GM12878 (cell line): Measurements from ENCODE around the gene KRIT1. TPM values are rescaled to one million over a fixed set of nuclear protein-coding genes. Genes with fewer than 3 reads are reported as not detected.

Experiments used
- ATAC-seq: fragments of 200-7000 bp; cut with Tn5 transposase; 3 replicates; pipeline ENCODE4 v1.9.1; 2020; ENCODE audit warnings: mild to moderate bottlenecking, moderate library complexity
- BruUV-seq: library from RNA; stranded (reverse); fragments of 400-500 nt; replicated peaks from 2 replicates; lab custom pipeline; 2021; lab: Mats Ljungman, UMichigan
- CTCF ChIA-PET: fragments of 300-600 bp; sonication (Branson Sonifier 250); formaldehyde crosslinking; extraction: SDS; loops from one replicate; lab custom pipeline; 2021; ENCODE audit warnings: inconsistent platforms; lab: Yijun Ruan, JAX
- POLR2A ChIA-PET: fragments of 350-600 bp; formaldehyde crosslinking; extraction: SDS; loops from one replicate; lab custom pipeline; 2021; ENCODE audit warnings: inconsistent platforms; lab: Charles Lee
- RAD21 ChIA-PET: fragments of 300-600 bp; sonication (Branson Sonifier 250); formaldehyde crosslinking; loops from one replicate; lab custom pipeline; 2023; ENCODE audit warnings: antibody characterized with exemption; ENCODE audit not compliant: unreplicated experiment; lab: Charles Lee
- SMC1A ChIA-PET: fragments of 300-600 bp; sonication (Branson Sonifier 250); formaldehyde crosslinking; loops from one replicate; lab custom pipeline; 2023; ENCODE audit not compliant: unreplicated experiment, uncharacterized antibody; lab: Charles Lee
- DNase-seq: peaks from one replicate; pipeline ENCODE4 v3.0.0-alpha.2; 2011; ENCODE audit warnings: low read depth, low spot score
- FAIRE-seq: peaks from 3 replicates; lab custom pipeline; 2011; peaks lifted over from hg19 to GRCh38; lab: Jason Lieb, UNC
- H2AFZ ChIP-seq: 2 replicates; pipeline ENCODE4 v1.6.0; 2011; ENCODE audit warnings: low read depth, low read length, control low read depth; ENCODE audit not compliant: control insufficient read depth
- H3K27ac ChIP-seq: 2 replicates; pipeline ENCODE4 v1.5.1; 2011; ENCODE audit warnings: control low read depth; ENCODE audit not compliant: control insufficient read depth, insufficient read depth
- H3K27me3 ChIP-seq, 2 experiments: replicated peaks in 1 of 2; 2 replicates each; pipeline versions ENCODE4 v1.6.0 to v1.6.1; 2011; ENCODE audit warnings: low read length in 1 of 2; ENCODE audit not compliant: control insufficient read depth in 2 of 2, insufficient read depth in 2 of 2
- H3K36me3 ChIP-seq, 2 experiments: 2 replicates each; pipeline ENCODE4 v1.5.1; 2011; ENCODE audit warnings: low read length in 1 of 2; ENCODE audit not compliant: control insufficient read depth in 2 of 2, insufficient read depth in 2 of 2
- H3K4me1 ChIP-seq: 2 replicates; pipeline ENCODE4 v1.6.1; 2011; ENCODE audit warnings: mild to moderate bottlenecking, low read length, moderate library complexity, mixed read lengths; ENCODE audit not compliant: control insufficient read depth, insufficient read depth
- H3K4me2 ChIP-seq: 2 replicates; pipeline ENCODE4 v1.6.0; 2011; ENCODE audit warnings: control low read depth; ENCODE audit not compliant: control insufficient read depth, insufficient read depth
- H3K4me3 ChIP-seq: fragments of 200-600 bp; sonication (generic); 2 replicates; pipeline ENCODE4 v1.5.1; 2016
- H3K79me2 ChIP-seq: 2 replicates; pipeline ENCODE4 v1.6.0; 2011; ENCODE audit warnings: low read length; ENCODE audit not compliant: control insufficient read depth, insufficient read depth
- H3K9ac ChIP-seq: 2 replicates; pipeline ENCODE4 v1.8.0; 2011; ENCODE audit warnings: low read length, control low read depth, mixed read lengths; ENCODE audit not compliant: control insufficient read depth, insufficient read depth
- H3K9me3 ChIP-seq: replicated peaks from 3 replicates; pipeline ENCODE4 v1.5.1; 2011; ENCODE audit warnings: mild to moderate bottlenecking, low read length; ENCODE audit not compliant: control insufficient read depth, insufficient read depth
- H4K20me1 ChIP-seq: 2 replicates; pipeline ENCODE4 v1.6.0; 2011; ENCODE audit not compliant: control insufficient read depth, insufficient read depth
- ATF7 ChIP-seq: fragments of 450-650 bp; IDR thresholded peaks from 2 replicates; pipeline ENCODE4 v1.6.1; 2016; ENCODE audit warnings: low read depth, mild to moderate bottlenecking
- BMI1 ChIP-seq: fragments of 450-650 bp; IDR thresholded peaks from 2 replicates; pipeline ENCODE4 v1.6.1; 2016; ENCODE audit warnings: mild to moderate bottlenecking, moderate library complexity, borderline replicate concordance
- CHD4 ChIP-seq: fragments of 200-600 bp; sonication (generic); IDR thresholded peaks from 2 replicates; pipeline ENCODE4 v1.6.1; 2016; ENCODE audit warnings: mild to moderate bottlenecking
- FOXK2 ChIP-seq: fragments of 450-650 bp; IDR thresholded peaks from 2 replicates; pipeline ENCODE4 v1.6.1; 2017; ENCODE audit warnings: mild to moderate bottlenecking, moderate library complexity
- HDAC2 ChIP-seq: fragments of 200-600 bp; sonication (generic); IDR thresholded peaks from 2 replicates; pipeline ENCODE4 v1.6.1; 2017
- IRF4 ChIP-seq: IDR thresholded peaks from 2 replicates; pipeline ENCODE4 v1.6.1; 2011; ENCODE audit warnings: low read depth, low read length
- MLLT1 ChIP-seq: fragments of 450-650 bp; IDR thresholded peaks from 2 replicates; pipeline ENCODE4 v1.6.1; 2016; ENCODE audit warnings: mild to moderate bottlenecking
- NFIC ChIP-seq: IDR thresholded peaks from 2 replicates; pipeline ENCODE4 v1.6.1; 2012; ENCODE audit warnings: low read depth, mild to moderate bottlenecking, inconsistent platforms, low read length, moderate library complexity
- NFYB ChIP-seq: IDR thresholded peaks from 2 replicates; pipeline ENCODE4 v1.6.1; 2011; ENCODE audit warnings: low read depth, mild to moderate bottlenecking, low read length, improper control_type of control experiment, moderate library complexity; ENCODE audit not compliant: insufficient read depth
- PAX8 ChIP-seq: fragments of 450-650 bp; IDR thresholded peaks from 2 replicates; pipeline ENCODE4 v1.6.1; 2017; ENCODE audit warnings: mild to moderate bottlenecking, moderate library complexity
- PKNOX1 ChIP-seq: fragments of 450-650 bp; IDR thresholded peaks from 2 replicates; pipeline ENCODE4 v1.6.1; 2016; ENCODE audit warnings: mild to moderate bottlenecking
- POLR2A ChIP-seq: IDR thresholded peaks from 2 replicates; pipeline ENCODE4 v1.6.1; 2011; ENCODE audit warnings: low read depth, mild to moderate bottlenecking, low read length
- PRDM15 ChIP-seq: fragments of 450-650 bp; formaldehyde crosslinking; IDR thresholded peaks from 2 replicates; pipeline ENCODE4 v1.4.0; 2020; ENCODE audit warnings: mild to moderate bottlenecking, moderate library complexity
- REST ChIP-seq: IDR thresholded peaks from 2 replicates; pipeline ENCODE4 v1.6.1; 2012; ENCODE audit warnings: mild to moderate bottlenecking, low read depth, low read length
- SRF ChIP-seq, 2 experiments: IDR thresholded peaks; 2 replicates each; pipeline ENCODE4 v1.6.1; 2011; ENCODE audit warnings: low read depth in 2 of 2, low read length in 2 of 2, mild to moderate bottlenecking in 1 of 2, moderate library complexity in 1 of 2
- STAT3 ChIP-seq: IDR thresholded peaks from 2 replicates; pipeline ENCODE4 v1.6.1; 2011; ENCODE audit warnings: low read depth, low read length, improper control_type of control experiment
- ZNF384 ChIP-seq: IDR thresholded peaks from 2 replicates; pipeline ENCODE4 v1.6.1; 2012; ENCODE audit warnings: low read depth, mild to moderate bottlenecking, low read length, improper control_type of control experiment, borderline replicate concordance
- WGBS: methylation state at CpG from one replicate; pipeline ENCODE4 v1.1.6; 2016; ENCODE audit warnings: low lambda C conversion rate; ENCODE audit not compliant: insufficient replicate concordance, insufficient coverage; ENCODE audit errors: missing lambda C conversion rate; 5-methylcytosine and 5-hydroxymethylcytosine counted together
- in situ Hi-C: fragments of 300-500 bp; cut with MboI; formaldehyde crosslinking; loops from 9 replicates; pipeline ENCODE4 v1.14.3; 2018; ENCODE audit warnings: mixed read lengths
- intact Hi-C: fragments of 100-400 bp; cut with micrococcal nuclease; formaldehyde crosslinking; loops from one replicate; pipeline ENCODE4 v1.14.2; 2022; ENCODE audit not compliant: unreplicated experiment
- polyA plus RNA-seq, 11 experiments: library from polyadenylated mRNA; depleted of rRNA in 4 of 11; unstranded in 6 of 11; stranded (reverse) in 5 of 11; fragments of >200 nt; fragmentation: Nextera tagmentation in 4 of 11; fragmentation: Illumina TruSeq in 1 of 11; extraction: Ambion mirVana in 4 of 11; extraction: Trizol in 1 of 11; gene quantifications; 1 replicate in 1 of 11; 2 replicates in 10 of 11; pipeline versions ENCODE4 v1.2.1 to v1.2.3, GENCODE V29; 2011 to 2016; ENCODE audit warnings: inconsistent platforms in 2 of 11, missing spikeins in 2 of 11, low read depth in 1 of 11
- total RNA-seq, 4 experiments: library from RNA; depleted of rRNA in 3 of 4; stranded (reverse); fragments of >200 nt in 3 of 4; fragmentation: Illumina TruSeq in 1 of 4; extraction: Trizol in 1 of 4; gene quantifications; 2 replicates each; pipeline versions ENCODE4 v1.2.1 to v1.2.3, GENCODE V29; 2013 to 2021

Gene KRIT1
- total and polyA plus RNA-seq, 10 of the 15 experiments (the other 5 are each of a cell fraction or from before 2014, with no cell fraction given), result 12.0 to 60.1 (median 27.0) TPM

- CTCF ChIA-PET, result interaction anchor here (1.5 kb wide), 1 partner anchor 331 kb away, joined by 4 read pairs; no protein-coding TSS in a partner anchor
- POLR2A ChIA-PET, result no interaction called here
- TF ChIP-seq ZNF384 (no peak), ATF7 (no peak), FOXK2 (no peak), IRF4 (no peak), STAT3 (no peak), PKNOX1 (no peak), SRF (IDR thresholded peaks at IDR 0.05; ENCODE audit: low read depth in 2 of 2, low read length in 2 of 2) (no peak), REST (no peak), CHD4 (no peak), NFYB (no peak), PAX8 (no peak), POLR2A (no peak), BMI1 (no peak), PRDM15 (no peak), HDAC2 (no peak), NFIC (no peak), MLLT1 (no peak)
- BruUV-seq, result no TSS peak
- Histone ChIP-seq H3K27me3 (peaks cover 0 to 5% of the 10 kb centered on the region in 2 experiments; a peak in 1 of 4 replicates), H3K36me3 (no peaks in the 10 kb centered on the region), H3K4me3 (no peak overlapping the region), H3K79me2 (no peaks in the 10 kb centered on the region), H4K20me1 (no peaks in the 10 kb centered on the region), H3K9me3 (no peaks in the 10 kb centered on the region), H2AFZ (no peak overlapping the region), H3K4me2 (no peak overlapping the region), H3K4me1 (no peaks in the 10 kb centered on the region), H3K9ac (no peak overlapping the region), H3K27ac (no peak overlapping the region)
- WGBS, result 91% methylated on average over 1 of the region's 1 CpG
- in situ Hi-C loops, result no loop called here
- no peak for FAIRE-seq
- RAD21 ChIA-PET, result no interaction called here
- no peak for DNase-seq
- intact Hi-C loops, result no loop called here
- no peak for ATAC-seq
- SMC1A ChIA-PET, result no interaction called here
These were observed 84.4 kb downstream of the KRIT1 start for GRCh38 chr7:92161271-92161670.
